GM23338 (cell line): Measurements from ENCODE around the gene NIPAL3.

Experiments
- CTCF ChIP-seq, 2 experiments: fragments of 200-600 bp in 1 of 2; sonication (generic) in 1 of 2; conservative IDR thresholded peaks; 2 replicates each; pipeline versions ENCODE4 v1.5.1 to v1.6.1; 2016 to 2017; ENCODE audit warnings: antibody characterized with exemption in 2 of 2, low read depth in 2 of 2, mild to moderate bottlenecking in 2 of 2, moderate library complexity in 1 of 2
- POLR2AphosphoS5 ChIP-seq: IDR thresholded peaks from 2 replicates; pipeline ENCODE4 v1.6.1; 2016; ENCODE audit warnings: antibody characterized with exemption, low read depth

GRCh38 chr1:24426744-24427544 lies 11.3 kb downstream of the NIPAL3 start:
- no peak for TF ChIP-seq POLR2AphosphoS5
- TF ChIP-seq CTCF (conservative IDR thresholded peaks at IDR 0.05; ENCODE audit: low read depth in 2 of 2), result no peak
